Activated T-cell treated with anti-CD3 and anti-CD28 coated beads, Interleukin-2, amount 50 U/mL, for 72 hours (primary cell): ENCODE measurements around the gene FEM1A. TPM values are rescaled to one million over a fixed set of nuclear protein-coding genes. Genes with fewer than 3 reads are reported as not detected.

Source experiments
- total RNA-seq, 2 donors: library from RNA; stranded (reverse); gene quantifications; one replicate each; pipeline ENCODE4 v1.2.3, GENCODE V29; 2022

The FEM1A gene
- total RNA-seq, 2 donors from 2014 or later, result 9.8 to 11.8 TPM

Other genes starting within 250 kb of the FEM1A start
- gene SEMA6B, start 232.1 kb upstream of the FEM1A start, total RNA-seq, result under 1 TPM; 0.05 to 0.19 TPM
- 10 to 100 TPM; 22.1 to 25.7 TPM for gene TNFAIP8L1, start 152.2 kb upstream of the FEM1A start, total RNA-seq
- gene MYDGF, start 121.4 kb upstream of the FEM1A start, total RNA-seq, result 10 to 100 TPM; 51.9 to 78.8 TPM
- 10 to 100 TPM; 58.8 to 61.0 TPM for gene DPP9, start 67.9 kb upstream of the FEM1A start, total RNA-seq
- gene TICAM1, start 40.0 kb downstream of the FEM1A start, total RNA-seq, result 10 to 100 TPM; 18.7 to 20.5 TPM
- gene PLIN3, start 75.9 kb downstream of the FEM1A start, total RNA-seq, result 10 to 100 TPM; 43.7 to 44.6 TPM
- gene ARRDC5, start 111.2 kb downstream of the FEM1A start, total RNA-seq, result under 1 TPM; 0.72 to 0.76 TPM
- 100 to 1,000 TPM in 1 of 2 donors, 10 to 100 TPM in 1; 76.4 to 110 TPM for gene UHRF1, start 117.8 kb downstream of the FEM1A start, total RNA-seq
- gene KDM4B, start 177.4 kb downstream of the FEM1A start, total RNA-seq, result 10 to 100 TPM; 31.3 to 37.1 TPM